Loucy (cell line): ENCODE results near the gene ZFHX3.

Experiments
- H2AFZ ChIP-seq: fragments of 200-600 bp; sonication (generic); 2 replicates; pipeline ENCODE4 v1.6.0; 2016; ENCODE audit warnings: antibody characterized with exemption, mild to moderate bottlenecking, low read length, moderate library complexity
- H3F3A ChIP-seq: fragments of 200-600 bp; 2 replicates; pipeline ENCODE4 v1.6.0; 2016; ENCODE audit warnings: antibody characterized with exemption, low read depth, mild to moderate bottlenecking
- H3K27me3 ChIP-seq: fragments of 200-600 bp; sonication (generic); 2 replicates; pipeline ENCODE4 v1.6.1; 2014; ENCODE audit warnings: low read length, mild to moderate bottlenecking; ENCODE audit not compliant: insufficient read depth, poor library complexity, severe bottlenecking
- H3K36me3 ChIP-seq: fragments of 200-600 bp; sonication (generic); 2 replicates; pipeline ENCODE4 v1.6.1; 2016; ENCODE audit warnings: low read length; ENCODE audit not compliant: insufficient read depth
- H3K4me1 ChIP-seq: fragments of 200-600 bp; sonication (generic); 2 replicates; pipeline ENCODE4 v1.5.1; 2014; ENCODE audit warnings: low read length, mild to moderate bottlenecking; ENCODE audit not compliant: insufficient read depth, poor library complexity, severe bottlenecking
- H3K4me2 ChIP-seq: fragments of 200-600 bp; sonication (generic); 2 replicates; pipeline ENCODE4 v1.6.0; 2014; ENCODE audit warnings: antibody characterized with exemption, low read length, low read depth, mild to moderate bottlenecking; ENCODE audit not compliant: poor library complexity, severe bottlenecking
- H3K4me3 ChIP-seq: fragments of 200-600 bp; sonication (generic); 2 replicates; pipeline ENCODE4 v1.5.1; 2014; ENCODE audit warnings: low read length, mild to moderate bottlenecking, mixed read lengths; ENCODE audit not compliant: poor library complexity, severe bottlenecking
- H3K79me2 ChIP-seq: fragments of 200-600 bp; sonication (generic); 2 replicates; pipeline ENCODE4 v1.6.1; 2014; ENCODE audit warnings: low read length; ENCODE audit not compliant: insufficient read depth
- H3K9ac ChIP-seq: fragments of 200-600 bp; sonication (generic); 2 replicates; pipeline ENCODE4 v1.6.0; 2014; ENCODE audit warnings: mild to moderate bottlenecking, low read depth, low read length, moderate library complexity; ENCODE audit not compliant: poor library complexity, severe bottlenecking
- H3K9me2 ChIP-seq: fragments of 200-600 bp; sonication (generic); replicated peaks from 2 replicates; pipeline ENCODE4 v1.6.1; 2016; ENCODE audit warnings: low read depth, low read length, mixed read lengths
- H3K9me3 ChIP-seq: fragments of 200-600 bp; sonication (generic); 2 replicates; pipeline ENCODE4 v1.6.1; 2014; ENCODE audit warnings: mild to moderate bottlenecking, antibody characterized with exemption, low read length, low read depth; ENCODE audit not compliant: insufficient read depth
- H4K20me1 ChIP-seq: fragments of 200-600 bp; sonication (generic); 2 replicates; pipeline ENCODE4 v1.6.0; 2014; ENCODE audit warnings: antibody characterized with exemption, low read length, mild to moderate bottlenecking; ENCODE audit not compliant: insufficient read depth, poor library complexity, severe bottlenecking
- CTCF ChIP-seq: fragments of 200-600 bp; sonication (generic); conservative IDR thresholded peaks from 2 replicates; pipeline ENCODE4 v1.5.1; 2014; ENCODE audit warnings: mild to moderate bottlenecking, antibody characterized with exemption, low read length
- EZH2phosphoT487 ChIP-seq: fragments of 200-600 bp; IDR thresholded peaks from 2 replicates; pipeline ENCODE4 v1.6.1; 2018; ENCODE audit warnings: antibody characterized with exemption, mild to moderate bottlenecking, moderate library complexity, borderline replicate concordance

Gene ZFHX3

GRCh38 chr16:73006026-73006425 is 41.9 kb downstream of the ZFHX3 start:
- Histone ChIP-seq H4K20me1 (no peaks in the 10 kb centered on the region), H3K9me2 (no peaks in the 10 kb centered on the region), H3K4me1 (no peaks in the 10 kb centered on the region), H3K4me3 (no peak overlapping the region), H2AFZ (no peak overlapping the region), H3K79me2 (peaks cover 2% of the 10 kb centered on the region; the same call in 1 of the 2 replicates), H3K9ac (no peak overlapping the region), H3F3A (no peaks in the 10 kb centered on the region), H3K9me3 (no peaks in the 10 kb centered on the region; the same call in 1 of the 2 replicates), H3K36me3 (no peaks in the 10 kb centered on the region), H3K27me3 (no peaks in the 10 kb centered on the region), H3K4me2 (no peak overlapping the region)
- no peak for TF ChIP-seq EZH2phosphoT487
- no peak for TF ChIP-seq CTCF

- H4K20me1 ChIP-seq = no peaks in the 10 kb centered on the region
- no peak overlapping the region for H2AFZ ChIP-seq
- no peaks in the 10 kb centered on the region for H3K9me2 ChIP-seq
- no peak overlapping the region for H3K9ac ChIP-seq
- no peaks in the 10 kb centered on the region for H3K4me1 ChIP-seq
- H3K36me3 ChIP-seq = no peaks in the 10 kb centered on the region
- no peaks in the 10 kb centered on the region for H3F3A ChIP-seq
- no peaks in the 10 kb centered on the region for H3K27me3 ChIP-seq
- H3K9me3 ChIP-seq = no peaks in the 10 kb centered on the region; the same call in 1 of the 2 replicates
- TF ChIP-seq CTCF (no peak), EZH2phosphoT487 (no peak)
- H3K4me3 ChIP-seq = no peak overlapping the region
- H3K79me2 ChIP-seq = peaks cover 5% of the 10 kb centered on the region; the same call in 1 of the 2 replicates
- no peak overlapping the region for H3K4me2 ChIP-seq
Observed at GRCh38 chr16:73002866-73003265, 45.1 kb downstream of the ZFHX3 start.

- Histone ChIP-seq H3K9me3 (no peaks in the 10 kb centered on the region; the same call in 1 of the 2 replicates), H3K27me3 (no peaks in the 10 kb centered on the region), H3K4me3 (no peak overlapping the region), H3K4me2 (no peak overlapping the region), H2AFZ (no peak overlapping the region), H4K20me1 (no peaks in the 10 kb centered on the region), H3K9ac (no peak overlapping the region), H3F3A (no peaks in the 10 kb centered on the region), H3K36me3 (no peaks in the 10 kb centered on the region), H3K4me1 (no peaks in the 10 kb centered on the region), H3K9me2 (no peaks in the 10 kb centered on the region), H3K79me2 (peaks cover 5% of the 10 kb centered on the region; the same call in 1 of the 2 replicates)
- TF ChIP-seq EZH2phosphoT487 (no peak), CTCF (no peak)
Observed at GRCh38 chr16:73000907-73001521, 46.9 kb downstream of the ZFHX3 start.
